HepG2 (cell line): Measurements from ENCODE around the gene FAM174C. TPM values are rescaled to one million over a fixed set of nuclear protein-coding genes. Genes with fewer than 3 reads are reported as not detected.

Experiments used
- ARHGAP35 ChIP-seq: sonication (generic); formaldehyde crosslinking; IDR thresholded peaks from 2 replicates; pipeline ENCODE4 v1.9.0; 2022; ENCODE audit warnings: mild to moderate bottlenecking, inconsistent platforms, moderate library complexity, missing genetic modification reagents, borderline replicate concordance
- ELF4 ChIP-seq: sonication (generic); formaldehyde crosslinking; IDR thresholded peaks from 2 replicates; pipeline ENCODE4 v1.5.0; 2020; ENCODE audit warnings: missing genetic modification reagents, mild to moderate bottlenecking, moderate library complexity, borderline replicate concordance
- EZH2 ChIP-seq: conservative IDR thresholded peaks from 2 replicates; pipeline ENCODE4 v1.6.1; 2012; ENCODE audit warnings: mild to moderate bottlenecking, low read depth, low read length, moderate library complexity
- HMGA1 ChIP-seq: sonication (generic); formaldehyde crosslinking; conservative IDR thresholded peaks from 2 replicates; pipeline ENCODE4 v1.4.0; 2020; ENCODE audit warnings: missing genetic modification reagents
- IRX3 ChIP-seq: sonication (generic); formaldehyde crosslinking; IDR thresholded peaks from 2 replicates; pipeline ENCODE4 v1.8.1; 2023; ENCODE audit warnings: mild to moderate bottlenecking, low read depth, missing genetic modification reagents, borderline replicate concordance
- ISX ChIP-seq: sonication (generic); formaldehyde crosslinking; conservative IDR thresholded peaks from 2 replicates; pipeline ENCODE4 v1.5.0; 2020; ENCODE audit warnings: missing genetic modification reagents
- MAZ ChIP-seq, 2 experiments: sonication (generic) in 1 of 2; formaldehyde crosslinking in 1 of 2; IDR thresholded peaks; 2 replicates each; pipeline versions ENCODE4 v1.5.0 to v1.6.1; 2012 to 2020; ENCODE audit warnings: low read depth in 2 of 2, mild to moderate bottlenecking in 2 of 2, borderline replicate concordance in 1 of 2, improper control_type of control experiment in 1 of 2, low read length in 1 of 2, missing genetic modification reagents in 1 of 2, moderate library complexity in 1 of 2
- MYC ChIP-seq: sonication (generic); formaldehyde crosslinking; IDR thresholded peaks from 2 replicates; pipeline ENCODE4 v1.9.0; 2021; ENCODE audit warnings: missing genetic modification reagents, borderline replicate concordance
- PHB2 ChIP-seq: fragments of 450-650 bp; IDR thresholded peaks from 2 replicates; pipeline ENCODE4 v1.6.1; 2018; ENCODE audit not compliant: partially characterized antibody
- PRPF4 ChIP-seq: fragments of 200-400 bp; formaldehyde crosslinking; IDR thresholded peaks from 2 replicates; pipeline ENCODE4 v1.6.1; 2016; ENCODE audit warnings: low read length, low read depth; ENCODE audit not compliant: poor library complexity, severe bottlenecking
- RXRB ChIP-seq: IDR thresholded peaks from 2 replicates; pipeline ENCODE4 v1.6.1; 2016; ENCODE audit warnings: borderline replicate concordance, missing genetic modification reagents, missing compliant biosample characterization
- SMC3 ChIP-seq: IDR thresholded peaks from 2 replicates; pipeline ENCODE4 v1.6.1; 2011; ENCODE audit warnings: low read length, improper control_type of control experiment
- SOX13 ChIP-seq, 3 experiments: fragments of 450-650 bp in 1 of 3; sonication (generic) in 1 of 3; formaldehyde crosslinking in 1 of 3; IDR thresholded peaks in 2 of 3; conservative IDR thresholded peaks in 1 of 3; 2 replicates each; pipeline versions ENCODE4 v1.5.0 to v1.6.1; 2016 to 2020; ENCODE audit warnings: antibody characterized with exemption in 1 of 3, mild to moderate bottlenecking in 1 of 3, missing compliant biosample characterization in 1 of 3, missing genetic modification reagents in 1 of 3, moderate library complexity in 1 of 3
- TSC22D2 ChIP-seq: sonication (generic); formaldehyde crosslinking; IDR thresholded peaks from 2 replicates; pipeline ENCODE4 v1.5.1; 2020; ENCODE audit warnings: missing genetic modification reagents, mild to moderate bottlenecking, borderline replicate concordance
- ZC3H4 ChIP-seq: sonication (generic); formaldehyde crosslinking; IDR thresholded peaks from 2 replicates; pipeline ENCODE4 v1.4.0; 2020; ENCODE audit warnings: missing genetic modification reagents, borderline replicate concordance
- ZEB1 ChIP-seq: IDR thresholded peaks from 2 replicates; pipeline ENCODE4 v1.6.1; 2012; ENCODE audit warnings: mild to moderate bottlenecking, low read depth, inconsistent platforms; ENCODE audit not compliant: insufficient replicate concordance
- ZFAT ChIP-seq: sonication (generic); formaldehyde crosslinking; conservative IDR thresholded peaks from 2 replicates; pipeline ENCODE4 v1.8.1; 2023; ENCODE audit warnings: missing genetic modification reagents, inconsistent platforms
- ZFP36 ChIP-seq: fragments of 150-350 bp; IDR thresholded peaks from 2 replicates; pipeline ENCODE4 v1.6.1; 2018; ENCODE audit warnings: borderline replicate concordance, low read length, low read depth; ENCODE audit not compliant: partially characterized antibody
- ZKSCAN8 ChIP-seq: IDR thresholded peaks from 2 replicates; pipeline ENCODE4 v1.6.1; 2016; ENCODE audit warnings: borderline replicate concordance, missing genetic modification reagents, missing compliant biosample characterization
- ZNF101 ChIP-seq: sonication (generic); formaldehyde crosslinking; IDR thresholded peaks from 2 replicates; pipeline ENCODE4 v1.4.0; 2020; ENCODE audit warnings: mild to moderate bottlenecking, low read depth, missing genetic modification reagents, borderline replicate concordance
- ZNF124 ChIP-seq: sonication (generic); formaldehyde crosslinking; IDR thresholded peaks from 2 replicates; pipeline ENCODE4 v1.4.0; 2020; ENCODE audit warnings: missing genetic modification reagents
- ZNF20 ChIP-seq: sonication (generic); formaldehyde crosslinking; IDR thresholded peaks from 2 replicates; pipeline ENCODE4 v1.4.0; 2020; ENCODE audit warnings: mild to moderate bottlenecking, moderate library complexity, missing genetic modification reagents
- ZNF329 ChIP-seq: sonication (generic); formaldehyde crosslinking; IDR thresholded peaks from 2 replicates; pipeline ENCODE4 v1.9.0; 2021; ENCODE audit warnings: low read depth, mild to moderate bottlenecking, missing genetic modification reagents
- ZNF558 ChIP-seq: sonication (generic); formaldehyde crosslinking; IDR thresholded peaks from 2 replicates; pipeline ENCODE4 v1.9.0; 2022; ENCODE audit warnings: mild to moderate bottlenecking, missing genetic modification reagents, borderline replicate concordance
- ZNF747 ChIP-seq: sonication (generic); formaldehyde crosslinking; IDR thresholded peaks from 2 replicates; pipeline ENCODE4 v1.8.1; 2023; ENCODE audit warnings: missing genetic modification reagents, mild to moderate bottlenecking, borderline replicate concordance
- ZNF777 ChIP-seq: sonication (generic); formaldehyde crosslinking; IDR thresholded peaks from 2 replicates; pipeline ENCODE4 v1.4.0; 2020; ENCODE audit warnings: missing genetic modification reagents
- polyA plus RNA-seq, 8 experiments: library from polyadenylated mRNA; depleted of rRNA in 3 of 8; stranded (reverse) in 7 of 8; unstranded in 1 of 8; fragments of >200 nt; fragmentation: Illumina TruSeq in 4 of 8; extraction: Trizol in 4 of 8; gene quantifications; 2 replicates each; pipeline versions ENCODE4 v1.2.1 to v1.2.3, GENCODE V29; 2011 to 2016; ENCODE audit warnings: low read depth in 4 of 8, missing spikeins in 1 of 8, mixed read lengths in 1 of 8; ENCODE audit not compliant: insufficient read depth in 1 of 8
- total RNA-seq, 5 experiments: library from RNA; depleted of rRNA; stranded (reverse); fragments of >200 nt; fragmentation: Illumina TruSeq; extraction: Trizol; gene quantifications; 2 replicates each; pipeline ENCODE4 v1.2.3, GENCODE V29; 2016; ENCODE audit warnings: low read depth in 1 of 5
- TF ChIP-seq, protein P1 (sequence below): sonication (generic); formaldehyde crosslinking; conservative IDR thresholded peaks from 2 replicates; pipeline ENCODE4 v1.4.0; 2020; ENCODE audit warnings: mild to moderate bottlenecking, missing genetic modification reagents, moderate library complexity

Gene FAM174C
- total and polyA plus RNA-seq, 2 of the 13 experiments (the other 11 are each of a cell fraction or from before 2014, with no cell fraction given): 19.5 to 31.3 TPM

DNA sequence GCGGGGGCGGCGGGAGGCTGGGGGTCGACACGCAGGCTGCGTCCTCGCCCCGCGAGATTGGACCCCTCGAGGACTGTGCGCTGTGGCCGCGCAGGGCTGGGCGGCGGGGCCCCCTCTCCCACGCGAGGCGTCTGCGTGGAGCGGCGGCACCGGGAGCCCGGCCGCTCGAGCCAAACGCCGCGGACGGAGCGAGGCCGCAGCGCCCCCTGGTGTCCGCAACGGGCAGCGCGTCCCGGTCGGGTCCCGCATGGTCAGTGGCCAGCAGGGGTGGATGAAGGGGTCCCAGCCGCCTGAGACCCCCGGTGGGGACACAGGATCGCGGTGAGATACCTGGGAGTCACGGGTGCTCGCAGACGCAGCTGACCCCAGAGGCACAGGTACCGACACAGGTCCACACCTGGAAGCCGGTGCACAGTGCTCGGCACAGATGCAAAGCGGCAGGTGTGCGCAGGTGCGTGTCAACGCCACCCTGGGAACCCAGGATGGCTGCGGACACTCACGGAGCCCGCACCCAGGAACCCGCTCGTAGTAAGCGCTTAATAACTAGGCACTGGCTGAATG, 8.3 kb upstream of the FAM174C start (continued):
- no peak for TF ChIP-seq ISX (CRISPR knock-in tag)
- peak; percentile 46; the same call in 1 of the 2 replicates for TF ChIP-seq ZNF777 (CRISPR knock-in tag)
- no peak for TF ChIP-seq ZNF20 (CRISPR knock-in tag)
- TF ChIP-seq ELF4 (CRISPR knock-in tag): no peak
- TF ChIP-seq ZC3H4 (CRISPR knock-in tag): no peak
- no peak for TF ChIP-seq ZKSCAN8
- no peak for TF ChIP-seq PHB2
- no peak for TF ChIP-seq ZFAT (CRISPR knock-in tag)
- TF ChIP-seq, protein P1, sequence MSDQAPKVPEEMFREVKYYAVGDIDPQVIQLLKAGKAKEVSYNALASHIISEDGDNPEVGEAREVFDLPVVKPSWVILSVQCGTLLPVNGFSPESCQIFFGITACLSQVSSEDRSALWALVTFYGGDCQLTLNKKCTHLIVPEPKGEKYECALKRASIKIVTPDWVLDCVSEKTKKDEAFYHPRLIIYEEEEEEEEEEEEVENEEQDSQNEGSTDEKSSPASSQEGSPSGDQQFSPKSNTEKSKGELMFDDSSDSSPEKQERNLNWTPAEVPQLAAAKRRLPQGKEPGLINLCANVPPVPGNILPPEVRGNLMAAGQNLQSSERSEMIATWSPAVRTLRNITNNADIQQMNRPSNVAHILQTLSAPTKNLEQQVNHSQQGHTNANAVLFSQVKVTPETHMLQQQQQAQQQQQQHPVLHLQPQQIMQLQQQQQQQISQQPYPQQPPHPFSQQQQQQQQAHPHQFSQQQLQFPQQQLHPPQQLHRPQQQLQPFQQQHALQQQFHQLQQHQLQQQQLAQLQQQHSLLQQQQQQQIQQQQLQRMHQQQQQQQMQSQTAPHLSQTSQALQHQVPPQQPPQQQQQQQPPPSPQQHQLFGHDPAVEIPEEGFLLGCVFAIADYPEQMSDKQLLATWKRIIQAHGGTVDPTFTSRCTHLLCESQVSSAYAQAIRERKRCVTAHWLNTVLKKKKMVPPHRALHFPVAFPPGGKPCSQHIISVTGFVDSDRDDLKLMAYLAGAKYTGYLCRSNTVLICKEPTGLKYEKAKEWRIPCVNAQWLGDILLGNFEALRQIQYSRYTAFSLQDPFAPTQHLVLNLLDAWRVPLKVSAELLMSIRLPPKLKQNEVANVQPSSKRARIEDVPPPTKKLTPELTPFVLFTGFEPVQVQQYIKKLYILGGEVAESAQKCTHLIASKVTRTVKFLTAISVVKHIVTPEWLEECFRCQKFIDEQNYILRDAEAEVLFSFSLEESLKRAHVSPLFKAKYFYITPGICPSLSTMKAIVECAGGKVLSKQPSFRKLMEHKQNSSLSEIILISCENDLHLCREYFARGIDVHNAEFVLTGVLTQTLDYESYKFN: no peak; the same call in 1 of the 2 replicates
- TF ChIP-seq ZNF124 (CRISPR knock-in tag): no peak
- no peak for TF ChIP-seq PRPF4
- no peak for TF ChIP-seq ZFP36
- no peak for TF ChIP-seq RXRB
- no peak for TF ChIP-seq ZNF558 (CRISPR knock-in tag)
- no peak for TF ChIP-seq ZNF747
- no peak for TF ChIP-seq IRX3 (CRISPR knock-in tag)
- TF ChIP-seq SOX13 (IDR thresholded peaks at IDR 0.05): no peak
- TF ChIP-seq SOX13 (CRISPR knock-in tag; conservative IDR thresholded peaks at IDR 0.05 in 1 of 2, IDR thresholded peaks at IDR 0.05 in 1 of 2): no peak; a peak in 1 of 4 replicates
- TF ChIP-seq MYC (CRISPR knock-in tag): peak; percentile 53; the same call in 1 of the 2 replicates
- TF ChIP-seq ZNF329 (CRISPR knock-in tag): peak; percentile 54; the same call in 1 of the 2 replicates
- peak; percentile 21; the same call in 1 of the 2 replicates for TF ChIP-seq SMC3
- TF ChIP-seq ZEB1: peak; percentile 58
- TF ChIP-seq HMGA1 (CRISPR knock-in tag): no peak
- TF ChIP-seq ARHGAP35 (CRISPR knock-in tag): no peak
- peak; percentile 63; the same call in 1 of the 2 replicates for TF ChIP-seq TSC22D2 (CRISPR knock-in tag)
- TF ChIP-seq EZH2: no peak
- 0 out of 2 replicates have a peak, but pooled peaks have one; percentile 5 for TF ChIP-seq MAZ (IDR thresholded peaks at IDR 0.05; ENCODE audit: borderline replicate concordance, low read depth, low read length)
- TF ChIP-seq MAZ (CRISPR knock-in tag; IDR thresholded peaks at IDR 0.05; ENCODE audit: low read depth): peak; percentile 82
- TF ChIP-seq ZNF101 (CRISPR knock-in tag): no peak
